Measurements from ENCODE around the gene ZC3H18. TPM values are rescaled to one million over a fixed set of nuclear protein-coding genes. Genes with fewer than 3 reads are reported as not detected.

The ZC3H18 gene
- total RNA-seq, 4 donors from 2014 or later = 8.8 to 19.2 (median 13.5) TPM

DNA sequence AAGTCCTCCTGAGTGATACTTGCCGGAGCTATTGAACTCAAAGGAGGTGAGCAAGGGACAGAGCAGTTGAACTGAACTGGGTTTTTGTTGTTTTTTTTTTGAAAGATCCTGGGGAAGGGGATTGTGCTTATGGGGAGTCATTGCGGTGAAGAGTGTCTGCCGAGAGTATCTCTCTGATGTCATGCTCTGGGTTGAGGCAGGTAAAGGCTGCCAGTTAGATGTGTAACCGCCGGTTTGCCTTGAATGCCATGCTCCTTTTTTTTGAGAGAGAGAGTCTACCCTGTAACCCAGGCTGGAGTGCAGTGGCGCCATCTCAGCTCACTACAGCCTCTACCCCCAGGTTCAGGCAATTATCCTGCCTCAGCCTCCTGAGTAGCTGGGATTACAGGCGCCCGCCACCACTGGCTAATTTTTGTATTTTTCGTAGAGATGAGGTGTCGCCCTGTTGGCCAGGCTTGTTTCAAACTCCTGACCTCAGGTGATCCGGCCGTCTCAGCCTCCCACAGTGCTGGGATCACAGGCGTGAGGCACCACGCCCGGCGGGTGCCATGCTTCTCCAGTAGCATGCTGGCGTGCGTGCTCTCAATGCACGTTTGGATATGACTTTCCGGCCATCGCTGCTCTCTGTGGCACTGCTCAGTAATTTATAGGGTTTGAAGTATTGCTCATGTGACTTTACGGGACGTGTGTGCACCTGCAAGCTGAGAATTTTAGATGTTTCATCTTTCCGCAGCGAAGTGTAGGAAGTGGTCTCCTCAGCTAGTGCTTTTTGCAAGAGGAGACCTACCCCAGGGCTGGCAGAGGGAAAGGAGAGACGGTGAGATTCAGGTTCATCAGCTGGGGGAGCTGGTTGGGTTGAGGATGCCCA is 8.5 kb downstream of the ZC3H18 start:
- TF ChIP-seq, protein P1, sequence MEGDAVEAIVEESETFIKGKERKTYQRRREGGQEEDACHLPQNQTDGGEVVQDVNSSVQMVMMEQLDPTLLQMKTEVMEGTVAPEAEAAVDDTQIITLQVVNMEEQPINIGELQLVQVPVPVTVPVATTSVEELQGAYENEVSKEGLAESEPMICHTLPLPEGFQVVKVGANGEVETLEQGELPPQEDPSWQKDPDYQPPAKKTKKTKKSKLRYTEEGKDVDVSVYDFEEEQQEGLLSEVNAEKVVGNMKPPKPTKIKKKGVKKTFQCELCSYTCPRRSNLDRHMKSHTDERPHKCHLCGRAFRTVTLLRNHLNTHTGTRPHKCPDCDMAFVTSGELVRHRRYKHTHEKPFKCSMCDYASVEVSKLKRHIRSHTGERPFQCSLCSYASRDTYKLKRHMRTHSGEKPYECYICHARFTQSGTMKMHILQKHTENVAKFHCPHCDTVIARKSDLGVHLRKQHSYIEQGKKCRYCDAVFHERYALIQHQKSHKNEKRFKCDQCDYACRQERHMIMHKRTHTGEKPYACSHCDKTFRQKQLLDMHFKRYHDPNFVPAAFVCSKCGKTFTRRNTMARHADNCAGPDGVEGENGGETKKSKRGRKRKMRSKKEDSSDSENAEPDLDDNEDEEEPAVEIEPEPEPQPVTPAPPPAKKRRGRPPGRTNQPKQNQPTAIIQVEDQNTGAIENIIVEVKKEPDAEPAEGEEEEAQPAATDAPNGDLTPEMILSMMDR (IDR thresholded peaks at IDR 0.05; ENCODE audit: low read depth) = no peak

DNA sequence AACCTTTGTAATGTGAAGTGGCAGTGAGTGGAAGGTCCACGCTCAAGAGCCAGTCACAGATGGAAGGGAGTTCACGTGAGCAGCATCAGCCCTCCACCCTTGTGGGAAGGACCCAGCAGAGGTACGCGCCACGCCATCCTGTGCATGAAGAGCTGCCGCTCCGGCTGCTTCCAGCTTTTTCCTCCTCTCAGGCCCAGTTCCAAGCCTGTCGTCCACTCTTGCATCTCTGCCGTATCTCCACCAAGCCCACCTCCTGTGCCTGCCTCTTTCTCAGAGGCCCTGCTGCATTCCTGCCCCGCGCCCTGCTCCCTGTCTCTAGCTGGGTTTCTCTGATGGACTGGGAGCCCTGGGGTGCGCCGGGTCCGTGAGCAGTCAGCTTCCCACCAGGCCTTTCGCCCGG is 10.2 kb downstream of the ZC3H18 start:
- TF ChIP-seq, protein P1 (IDR thresholded peaks at IDR 0.05; ENCODE audit: low read depth) = no peak

GRCh38 chr16:88581033-88581432 is 10.8 kb downstream of the ZC3H18 start:
- TF ChIP-seq, protein P1 (IDR thresholded peaks at IDR 0.05; ENCODE audit: low read depth) = no peak

DNA sequence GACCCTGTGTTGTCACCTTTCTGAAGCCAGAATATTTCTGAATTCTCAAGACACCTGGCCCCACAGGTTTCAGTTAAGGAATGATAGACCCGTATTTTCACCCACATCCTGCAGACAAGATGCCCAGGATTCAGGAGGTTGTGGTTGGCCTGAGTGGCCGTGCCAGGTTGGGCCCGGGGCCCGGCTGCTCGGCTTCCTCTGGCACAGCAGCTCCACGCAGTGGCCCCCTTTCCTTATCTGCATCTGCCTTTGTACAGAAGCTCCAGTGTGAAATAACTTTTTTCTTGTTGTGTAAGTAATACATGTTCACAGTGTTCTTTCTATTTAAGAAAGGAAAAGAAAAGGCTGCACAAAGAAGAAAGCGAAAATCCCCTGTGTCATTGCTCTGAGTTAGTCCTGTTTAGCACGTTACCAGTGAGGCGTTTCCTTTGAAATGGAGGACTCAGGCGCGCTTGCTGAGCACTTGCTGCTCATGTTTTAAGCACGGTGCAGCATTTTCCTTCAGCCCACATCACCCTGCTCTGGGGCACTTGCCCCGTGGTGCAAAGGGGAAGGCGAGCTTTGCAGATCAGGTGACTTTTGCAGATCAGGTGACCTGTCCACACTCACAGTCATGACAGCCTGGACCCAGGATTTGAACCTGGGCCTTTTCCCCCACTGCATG is 12.8 kb downstream of the ZC3H18 start:
- TF ChIP-seq, protein P1 (IDR thresholded peaks at IDR 0.05; ENCODE audit: low read depth) = no peak

- TF ChIP-seq, protein P1 (IDR thresholded peaks at IDR 0.05; ENCODE audit: low read depth) = no peak
Observed at GRCh38 chr16:88584676-88585075, 14.5 kb downstream of the ZC3H18 start.

DNA sequence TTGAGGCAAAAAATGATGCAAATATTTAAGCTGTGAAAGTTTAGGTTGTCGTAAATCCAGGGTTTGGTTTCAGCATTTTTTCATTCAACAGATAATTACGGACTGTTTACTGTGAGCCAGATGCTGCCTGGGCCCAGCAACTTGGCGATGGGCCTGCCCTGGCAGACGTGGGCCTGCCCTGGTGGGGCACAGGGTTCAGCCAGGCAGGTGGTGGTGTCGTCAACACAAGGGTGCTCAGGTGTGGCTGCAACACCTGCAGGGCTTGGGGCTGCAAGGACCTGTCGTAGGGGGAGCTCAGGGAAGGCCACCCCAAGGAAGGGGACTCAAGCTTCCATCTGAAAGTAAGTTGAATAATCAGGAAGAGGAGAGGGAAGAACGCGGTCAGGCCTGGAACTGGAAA is 15.1 kb downstream of the ZC3H18 start:
- TF ChIP-seq, protein P1 (IDR thresholded peaks at IDR 0.05; ENCODE audit: low read depth) = no peak

DNA sequence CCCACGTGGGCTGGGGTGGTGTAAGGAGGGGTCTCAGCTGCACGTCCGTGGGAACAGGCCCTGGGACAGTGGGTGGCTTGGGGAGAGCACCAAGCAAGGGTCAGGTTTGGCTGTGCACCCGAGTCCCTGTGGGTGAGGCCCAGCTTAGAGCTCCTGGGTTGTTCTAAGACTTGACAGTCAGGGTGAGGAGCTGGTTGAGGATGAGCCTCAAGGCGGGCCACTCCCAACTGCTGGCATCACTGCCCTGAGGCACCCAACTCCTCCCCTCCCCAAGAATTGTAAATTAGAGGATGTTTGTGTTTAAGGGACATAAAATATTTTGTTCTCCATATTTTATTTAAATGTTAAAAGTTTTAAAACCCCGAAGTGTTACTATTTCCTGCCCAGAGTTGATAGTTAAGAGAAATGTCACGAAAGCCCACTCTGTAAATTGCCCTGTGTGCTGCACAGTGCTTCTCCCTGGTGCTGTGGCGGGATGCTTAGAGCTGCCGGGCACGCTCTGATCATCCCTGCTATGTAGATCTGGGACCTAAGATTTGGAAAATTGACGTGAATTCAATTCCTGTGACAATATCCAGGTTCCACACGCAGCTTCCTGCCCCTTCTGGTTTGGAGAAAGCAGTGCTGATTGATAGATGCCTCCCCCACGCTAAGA is 15.9 kb downstream of the ZC3H18 start:
- TF ChIP-seq, protein P1 (IDR thresholded peaks at IDR 0.05; ENCODE audit: low read depth) = no peak

Data from subcutaneous adipose tissue (tissue), 4 donors.